ENCODE measurements around the gene LNPK.
"Not testable (repeated sequence)": the region's sequence is repeated elsewhere in the genome, so short reads cannot be mapped to it uniquely, and the experiment has no call there.

The LNPK gene

DNA sequence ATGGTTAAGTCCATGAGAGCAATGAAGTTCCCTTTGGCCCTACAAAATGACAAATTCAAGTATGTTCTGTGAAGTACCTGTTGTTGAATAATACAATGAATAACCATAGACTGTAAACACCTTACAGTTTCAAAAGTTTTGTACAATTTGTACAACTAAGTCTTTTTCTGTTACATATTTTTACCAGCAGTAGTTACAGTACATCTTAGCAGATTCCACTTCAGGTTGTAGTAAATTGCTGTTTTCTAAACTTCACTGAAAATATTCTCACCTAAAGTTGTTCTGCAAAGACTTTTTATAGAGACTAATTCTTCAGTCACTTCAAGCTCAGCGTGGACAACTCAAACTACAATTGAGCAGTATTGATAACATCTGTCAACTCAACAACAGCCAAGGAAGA lies 28.7 kb downstream of the LNPK start:
- Histone ChIP-seq H3K27me3 (ENCODE audit: control insufficient read depth, insufficient read depth, low read length) (no peaks in the 10 kb centered on the region), H3K9ac (ENCODE audit: low read depth, low read length) (no peak overlapping the region), H3K36me3 (ENCODE audit: control insufficient read depth, insufficient read depth, low read length) (peaks cover 7% of the 10 kb centered on the region), H3K9me3 (ENCODE audit: control insufficient read depth, insufficient read depth, low read length) (0 out of 2 replicates have a peak, but pooled peaks cover 3% of the 10 kb centered on the region), H3K4me3 (ENCODE audit: low read depth, low read length) (no peak overlapping the region), H3K4me1 (ENCODE audit: control insufficient read depth, insufficient read depth, low read length) (no peaks in the 10 kb centered on the region), H3K27ac (ENCODE audit: low read depth, low read length) (no peak overlapping the region)

DNA sequence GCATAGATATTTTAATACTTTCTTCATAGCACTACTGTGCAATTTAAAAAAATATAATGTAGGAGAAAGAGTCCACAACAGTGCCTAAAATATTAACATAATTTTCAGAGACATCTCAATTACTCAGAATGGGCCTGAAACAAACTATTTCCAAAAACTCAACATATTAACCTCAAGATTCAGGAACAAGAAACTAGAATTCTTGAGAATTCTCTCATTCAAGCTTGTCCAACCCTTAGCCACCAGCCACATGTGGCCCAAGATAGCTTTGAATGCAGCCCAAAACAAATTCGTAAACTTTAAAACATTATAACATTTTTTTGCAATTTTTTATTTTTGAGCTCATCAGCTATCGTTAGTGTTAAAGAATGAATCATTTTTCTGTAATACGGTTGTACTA lies 35.2 kb downstream of the LNPK start:
- Histone ChIP-seq H3K27ac (ENCODE audit: low read depth, low read length) (no peak overlapping the region), H3K4me3 (ENCODE audit: low read depth, low read length) (no peak overlapping the region), H3K36me3 (ENCODE audit: control insufficient read depth, insufficient read depth, low read length) (no peaks in the 10 kb centered on the region), H3K4me1 (ENCODE audit: control insufficient read depth, insufficient read depth, low read length) (no peaks in the 10 kb centered on the region), H3K27me3 (ENCODE audit: control insufficient read depth, insufficient read depth, low read length) (no peaks in the 10 kb centered on the region), H3K9me3 (ENCODE audit: control insufficient read depth, insufficient read depth, low read length) (no peaks in the 10 kb centered on the region), H3K9ac (ENCODE audit: low read depth, low read length) (no peak overlapping the region)

DNA sequence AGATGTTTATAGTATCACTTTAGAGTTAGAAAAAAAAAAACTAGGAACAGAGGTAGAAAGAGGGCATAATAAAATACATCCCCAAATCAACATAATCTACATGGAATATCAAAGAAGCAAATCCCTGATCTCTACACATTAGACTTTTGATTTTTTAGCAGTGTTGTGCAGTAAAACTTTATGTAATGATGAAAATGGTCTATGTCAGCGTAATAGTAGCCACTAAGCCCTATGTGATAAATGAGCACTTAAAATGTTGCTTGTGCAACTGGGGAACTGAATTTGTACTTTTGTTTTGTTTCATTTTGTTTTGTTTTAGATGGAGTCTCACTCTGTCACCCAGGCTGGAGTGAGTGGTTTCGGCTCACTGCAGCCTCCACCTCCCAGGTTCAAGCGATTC lies 36.3 kb downstream of the LNPK start:
- no peaks in the 10 kb centered on the region for H3K27me3 ChIP-seq (ENCODE audit: control insufficient read depth, insufficient read depth, low read length)
- no peaks in the 10 kb centered on the region for H3K9me3 ChIP-seq (ENCODE audit: control insufficient read depth, insufficient read depth, low read length)
- H3K4me1 ChIP-seq (ENCODE audit: control insufficient read depth, insufficient read depth, low read length) = no peaks in the 10 kb centered on the region
- H3K4me3 ChIP-seq (ENCODE audit: low read depth, low read length) = no peak overlapping the region
- no peak overlapping the region for H3K9ac ChIP-seq (ENCODE audit: low read depth, low read length)
- H3K36me3 ChIP-seq (ENCODE audit: control insufficient read depth, insufficient read depth, low read length) = no peaks in the 10 kb centered on the region
- H3K27ac ChIP-seq (ENCODE audit: low read depth, low read length) = no peak overlapping the region

DNA sequence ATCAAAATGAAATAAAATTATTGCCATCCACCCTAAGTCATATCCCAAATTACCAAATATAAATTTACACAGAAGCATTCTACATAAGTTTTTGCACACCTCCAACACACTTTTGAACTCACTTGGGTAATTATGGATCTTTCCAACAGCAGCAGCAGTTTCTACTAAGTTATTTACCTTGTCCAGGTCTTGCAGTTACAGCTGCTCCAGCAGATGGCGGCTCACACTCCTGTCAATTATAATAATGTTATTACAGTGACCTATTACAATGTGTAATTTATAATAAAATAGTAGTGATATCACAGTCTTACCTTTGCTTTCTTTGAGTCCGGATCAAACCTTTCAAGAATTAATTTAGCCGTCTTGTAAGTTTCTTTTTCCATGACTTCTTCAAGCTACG lies 37.9 kb downstream of the LNPK start:
- no peak overlapping the region for H3K27ac ChIP-seq (ENCODE audit: low read depth, low read length)
- H3K4me3 ChIP-seq (ENCODE audit: low read depth, low read length) = no peak overlapping the region
- no peaks in the 10 kb centered on the region for H3K36me3 ChIP-seq (ENCODE audit: control insufficient read depth, insufficient read depth, low read length)
- H3K27me3 ChIP-seq (ENCODE audit: control insufficient read depth, insufficient read depth, low read length) = no peaks in the 10 kb centered on the region
- H3K9me3 ChIP-seq (ENCODE audit: control insufficient read depth, insufficient read depth, low read length) = no peaks in the 10 kb centered on the region
- H3K9ac ChIP-seq (ENCODE audit: low read depth, low read length) = no peak overlapping the region
- H3K4me1 ChIP-seq (ENCODE audit: control insufficient read depth, insufficient read depth, low read length) = no peaks in the 10 kb centered on the region

- H3K9ac ChIP-seq (ENCODE audit: low read depth, low read length); H3K4me3 ChIP-seq (ENCODE audit: low read depth, low read length); H3K27me3 ChIP-seq (ENCODE audit: control insufficient read depth, insufficient read depth, low read length): not testable (repeated sequence)
Observed at GRCh38 chr2:175963171-175963570, 38.9 kb downstream of the LNPK start.

GRCh38 chr2:175957845-175958244 lies 44.2 kb downstream of the LNPK start:
- H3K4me3 ChIP-seq (ENCODE audit: low read depth, low read length) = no peak overlapping the region
- H3K27ac ChIP-seq (ENCODE audit: low read depth, low read length) = no peak overlapping the region
- H3K4me1 ChIP-seq (ENCODE audit: control insufficient read depth, insufficient read depth, low read length) = no peaks in the 10 kb centered on the region
- no peaks in the 10 kb centered on the region for H3K9me3 ChIP-seq (ENCODE audit: control insufficient read depth, insufficient read depth, low read length)
- H3K36me3 ChIP-seq (ENCODE audit: control insufficient read depth, insufficient read depth, low read length) = no peaks in the 10 kb centered on the region
- H3K9ac ChIP-seq (ENCODE audit: low read depth, low read length) = no peak overlapping the region
- H3K27me3 ChIP-seq (ENCODE audit: control insufficient read depth, insufficient read depth, low read length) = no peaks in the 10 kb centered on the region

More at GRCh38 chr2:175963171-175963570, 38.9 kb downstream of the LNPK start:
- not testable (repeated sequence) for H3K36me3 ChIP-seq (ENCODE audit: control insufficient read depth, insufficient read depth, low read length); H3K4me1 ChIP-seq (ENCODE audit: control insufficient read depth, insufficient read depth, low read length); H3K27ac ChIP-seq (ENCODE audit: low read depth, low read length); H3K9me3 ChIP-seq (ENCODE audit: control insufficient read depth, insufficient read depth, low read length)

GRCh38 chr2:175955136-175955535 lies 46.9 kb downstream of the LNPK start:
- Histone ChIP-seq H3K36me3 (ENCODE audit: control insufficient read depth, insufficient read depth, low read length) (no peaks in the 10 kb centered on the region), H3K4me3 (ENCODE audit: low read depth, low read length) (no peak overlapping the region), H3K4me1 (ENCODE audit: control insufficient read depth, insufficient read depth, low read length) (no peaks in the 10 kb centered on the region), H3K27ac (ENCODE audit: low read depth, low read length) (no peak overlapping the region), H3K9me3 (ENCODE audit: control insufficient read depth, insufficient read depth, low read length) (no peaks in the 10 kb centered on the region), H3K27me3 (ENCODE audit: control insufficient read depth, insufficient read depth, low read length) (no peaks in the 10 kb centered on the region), H3K9ac (ENCODE audit: low read depth, low read length) (no peak overlapping the region)

DNA sequence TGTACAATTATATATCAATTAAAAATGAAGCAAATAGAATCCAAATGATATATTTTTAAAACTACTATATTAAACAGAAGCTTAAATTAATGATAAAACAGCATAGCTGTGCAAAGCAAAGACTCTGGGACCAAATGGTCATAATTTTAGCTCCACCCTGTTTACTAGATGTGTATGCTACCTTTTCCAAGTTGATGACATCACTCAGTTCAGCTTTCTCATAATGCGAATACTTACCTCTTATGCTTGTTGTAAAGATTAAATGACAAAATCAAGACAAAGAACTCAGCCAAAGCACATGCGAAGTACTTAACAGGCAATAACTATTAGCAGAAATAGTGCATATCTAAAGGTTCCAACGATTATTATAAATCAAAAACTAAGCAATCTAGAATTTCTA lies 51.6 kb downstream of the LNPK start:
- Histone ChIP-seq H3K27me3 (ENCODE audit: control insufficient read depth, insufficient read depth, low read length) (no peaks in the 10 kb centered on the region), H3K4me1 (ENCODE audit: control insufficient read depth, insufficient read depth, low read length) (no peaks in the 10 kb centered on the region), H3K36me3 (ENCODE audit: control insufficient read depth, insufficient read depth, low read length) (peaks cover 10% of the 10 kb centered on the region; the same call in 1 of the 2 replicates), H3K9ac (ENCODE audit: low read depth, low read length) (no peak overlapping the region), H3K27ac (ENCODE audit: low read depth, low read length) (no peak overlapping the region), H3K9me3 (ENCODE audit: control insufficient read depth, insufficient read depth, low read length) (no peaks in the 10 kb centered on the region), H3K4me3 (ENCODE audit: low read depth, low read length) (no peak overlapping the region)

DNA sequence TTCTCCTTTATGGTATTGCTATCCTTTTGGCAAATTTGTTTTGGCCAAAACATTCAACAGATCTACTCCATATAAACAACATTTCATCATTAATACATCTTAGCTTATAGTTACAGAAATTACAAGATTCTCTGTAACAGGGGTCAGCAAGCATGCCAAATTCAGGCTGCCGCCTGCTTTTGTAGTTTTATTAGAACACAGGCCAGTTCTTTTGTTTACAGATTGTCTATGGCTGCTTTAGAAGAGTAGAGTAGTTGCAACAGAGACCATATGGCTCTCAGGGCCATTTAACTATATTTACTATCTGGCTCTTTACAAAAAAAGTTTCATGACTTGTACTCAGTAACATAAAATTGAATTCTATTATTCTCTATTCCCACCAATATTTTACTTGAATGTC lies 53.9 kb downstream of the LNPK start:
- no peak overlapping the region for H3K4me3 ChIP-seq (ENCODE audit: low read depth, low read length)
- H3K4me1 ChIP-seq (ENCODE audit: control insufficient read depth, insufficient read depth, low read length) = no peaks in the 10 kb centered on the region
- H3K9ac ChIP-seq (ENCODE audit: low read depth, low read length) = no peak overlapping the region
- peaks cover 10% of the 10 kb centered on the region; the same call in 1 of the 2 replicates for H3K36me3 ChIP-seq (ENCODE audit: control insufficient read depth, insufficient read depth, low read length)
- no peaks in the 10 kb centered on the region for H3K9me3 ChIP-seq (ENCODE audit: control insufficient read depth, insufficient read depth, low read length)
- H3K27ac ChIP-seq (ENCODE audit: low read depth, low read length) = no peak overlapping the region
- H3K27me3 ChIP-seq (ENCODE audit: control insufficient read depth, insufficient read depth, low read length) = no peaks in the 10 kb centered on the region

GRCh38 chr2:175947073-175947472 lies 55.0 kb downstream of the LNPK start:
- no peak overlapping the region for H3K27ac ChIP-seq (ENCODE audit: low read depth, low read length)
- no peak overlapping the region for H3K4me3 ChIP-seq (ENCODE audit: low read depth, low read length)
- no peaks in the 10 kb centered on the region for H3K27me3 ChIP-seq (ENCODE audit: control insufficient read depth, insufficient read depth, low read length)

GRCh38 chr2:175941699-175942098 lies 60.4 kb downstream of the LNPK start:
- no peak overlapping the region for H3K9ac ChIP-seq (ENCODE audit: low read depth, low read length)
- 0 out of 2 replicates have a peak, but pooled peaks cover 1% of the 10 kb centered on the region for H3K36me3 ChIP-seq (ENCODE audit: control insufficient read depth, insufficient read depth, low read length)
- no peaks in the 10 kb centered on the region for H3K27me3 ChIP-seq (ENCODE audit: control insufficient read depth, insufficient read depth, low read length)
- H3K4me1 ChIP-seq (ENCODE audit: control insufficient read depth, insufficient read depth, low read length) = no peaks in the 10 kb centered on the region
- H3K27ac ChIP-seq (ENCODE audit: low read depth, low read length) = no peak overlapping the region
- H3K9me3 ChIP-seq (ENCODE audit: control insufficient read depth, insufficient read depth, low read length) = no peaks in the 10 kb centered on the region
- H3K4me3 ChIP-seq (ENCODE audit: low read depth, low read length) = no peak overlapping the region

More at GRCh38 chr2:175947073-175947472, 55.0 kb downstream of the LNPK start:
- Histone ChIP-seq H3K9me3 (ENCODE audit: control insufficient read depth, insufficient read depth, low read length) (no peaks in the 10 kb centered on the region), H3K4me1 (ENCODE audit: control insufficient read depth, insufficient read depth, low read length) (no peaks in the 10 kb centered on the region), H3K9ac (ENCODE audit: low read depth, low read length) (no peak overlapping the region), H3K36me3 (ENCODE audit: control insufficient read depth, insufficient read depth, low read length) (peaks cover 10% of the 10 kb centered on the region; the same call in 1 of the 2 replicates)

DNA sequence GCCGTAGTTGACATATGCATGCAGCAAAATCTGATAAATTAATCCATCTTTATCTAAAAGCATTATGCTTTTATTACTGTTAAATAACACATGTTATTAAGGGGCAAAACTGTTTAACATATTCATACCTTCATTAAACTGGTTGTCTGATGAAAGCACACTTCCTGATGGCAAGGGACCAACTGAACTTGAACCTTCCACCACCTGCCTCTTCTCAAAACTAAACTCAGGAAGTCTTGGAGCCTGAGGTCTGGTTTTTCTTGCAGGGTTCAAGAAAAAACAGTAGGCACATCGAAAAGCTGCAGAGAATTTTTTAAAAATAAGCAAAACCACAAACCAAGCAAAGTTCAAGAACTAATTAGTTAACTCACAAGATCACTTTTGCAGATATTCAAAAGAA lies 64.9 kb downstream of the LNPK start:
- Histone ChIP-seq H3K27ac (ENCODE audit: low read depth, low read length) (no peak overlapping the region), H3K36me3 (ENCODE audit: control insufficient read depth, insufficient read depth, low read length) (peaks cover 16% of the 10 kb centered on the region), H3K4me1 (ENCODE audit: control insufficient read depth, insufficient read depth, low read length) (no peaks in the 10 kb centered on the region), H3K4me3 (ENCODE audit: low read depth, low read length) (no peak overlapping the region), H3K27me3 (ENCODE audit: control insufficient read depth, insufficient read depth, low read length) (no peaks in the 10 kb centered on the region), H3K9ac (ENCODE audit: low read depth, low read length) (no peak overlapping the region), H3K9me3 (ENCODE audit: control insufficient read depth, insufficient read depth, low read length) (no peaks in the 10 kb centered on the region)

Measured in HUES48 (cell line).